Spleen (tissue), 11 donors: Measurements from ENCODE around the gene TDRD1. TPM values are rescaled to one million over a fixed set of nuclear protein-coding genes. Genes with fewer than 3 reads are reported as not detected.

ENCODE experiments used
- DNase-seq: peaks from one replicate; pipeline ENCODE4 v3.0.0-alpha.2; 2020
- H3K27ac ChIP-seq, 8 donors: fragments of 200-600 bp; sonication (generic) in 7 of 8; 1 replicate in 4 of 8; 2 replicates in 4 of 8; pipeline versions ENCODE4 v1.5.0 to v1.8.0; 2016 to 2021; ENCODE audit warnings: inconsistent platforms in 4 of 8, mild to moderate bottlenecking in 4 of 8, moderate library complexity in 1 of 8
- H3K27me3 ChIP-seq, 7 donors: fragments of 200-600 bp; sonication (generic) in 6 of 7; replicated peaks in 1 of 7; 1 replicate in 4 of 7; 2 replicates in 3 of 7; pipeline versions ENCODE4 v1.5.0 to v1.8.0; 2016 to 2021; ENCODE audit warnings: inconsistent platforms in 3 of 7, mild to moderate bottlenecking in 1 of 7
- H3K36me3 ChIP-seq, 6 donors: fragments of 200-600 bp; sonication (generic) in 5 of 6; 1 replicate in 4 of 6; 2 replicates in 2 of 6; pipeline versions ENCODE4 v1.5.0 to v1.8.0; 2016 to 2021; ENCODE audit warnings: inconsistent platforms in 2 of 6
- H3K4me1 ChIP-seq, 6 donors: fragments of 200-600 bp; sonication (generic) in 5 of 6; 1 replicate in 3 of 6; 2 replicates in 3 of 6; pipeline versions ENCODE4 v1.5.0 to v1.8.0; 2016 to 2021; ENCODE audit warnings: inconsistent platforms in 3 of 6
- H3K4me3 ChIP-seq, 8 donors: fragments of 200-600 bp; sonication (generic) in 7 of 8; 1 replicate in 4 of 8; 2 replicates in 4 of 8; pipeline versions ENCODE4 v1.5.0 to v1.8.0; 2016 to 2021; ENCODE audit warnings: inconsistent platforms in 4 of 8, mild to moderate bottlenecking in 4 of 8, moderate library complexity in 2 of 8
- H3K9me3 ChIP-seq, 8 donors: fragments of 200-600 bp; sonication (generic) in 7 of 8; 1 replicate in 4 of 8; 2 replicates in 4 of 8; pipeline versions ENCODE4 v1.5.0 to v1.8.0; 2016 to 2021; ENCODE audit warnings: inconsistent platforms in 4 of 8
- CTCF ChIP-seq, 11 experiments: fragments of 200-600 bp in 7 of 11; fragments of 450-650 bp in 4 of 11; sonication (generic) in 4 of 11; IDR thresholded peaks in 8 of 11; conservative IDR thresholded peaks in 3 of 11; 1 replicate in 7 of 11; 2 replicates in 4 of 11; pipeline versions ENCODE4 v1.4.0 to v1.8.0; 2016 to 2021; ENCODE audit warnings: antibody characterized with exemption in 11 of 11, inconsistent platforms in 4 of 11, mild to moderate bottlenecking in 1 of 11
- POLR2A ChIP-seq, 3 donors: fragments of 450-650 bp; IDR thresholded peaks; one replicate each; pipeline ENCODE4 v1.5.1; 2017; ENCODE audit warnings: antibody characterized with exemption in 3 of 3, mild to moderate bottlenecking in 1 of 3
- POLR2AphosphoS5 ChIP-seq, 3 donors: sonication (generic); formaldehyde crosslinking; IDR thresholded peaks; one replicate each; pipeline ENCODE4 v1.5.1; 2017; ENCODE audit warnings: antibody characterized with exemption in 3 of 3
- WGBS, 5 donors: extraction: QIAGEN DNeasy Blood & Tissue Kit in 3 of 5; methylation state at CpG; one replicate each; pipeline versions ENCODE4 v1.1.5 to v1.1.7; 2013 to 2018; 5-methylcytosine and 5-hydroxymethylcytosine counted together
- intact Hi-C: fragments of 100-400 bp; cut with DNase I; formaldehyde crosslinking; loops from one replicate; pipeline ENCODE4 v1.15.0; 2023; ENCODE audit warnings: low total_unique reads
- polyA plus RNA-seq, 3 donors: library from polyadenylated mRNA; stranded (reverse); fragments of 200-250 nt; gene quantifications; one replicate each; pipeline ENCODE4 v1.2.1, GENCODE V29; 2013
- total RNA-seq, 7 donors: library from RNA; depleted of rRNA in 3 of 7; stranded (reverse); fragments of >200 nt in 3 of 7; fragmentation: NEBNext Ultra II Directional in 4 of 7; extraction: Animal tissue kit (Norgen Biotek cat#: 25700) in 4 of 7; gene quantifications; one replicate each; pipeline versions ENCODE4 v1.1.0 to v1.2.1, GENCODE V29; 2016 to 2021
- donor health status: healthy with polysubstance abuse.
- donor health status: DM: no; HTN: no; CAD: no; lungs with moderate emphysema.
- donor health status: DM: no; HTN: no; CAD: no.
- donor health status: Bipolar disorder and iron deficiency.
- donor health status: healthy.
- donor health status: DM: no; HTN: no; CAD: no.
- donor health status: DM: yes; HTN: yes; CAD: no.

TDRD1 gene
- total and polyA plus RNA-seq, 10 donors: 0.02 to 3.9 (median 0.92) TPM

- Histone ChIP-seq H3K36me3 (peaks cover 0 to 5% (median 0%) of the 10 kb centered on the region in 6 donors), H3K4me1 (peaks cover 8 to 50% (median 29%) of the 10 kb centered on the region in 6 donors), H3K27me3 (no peaks in the 10 kb centered on the region), H3K27ac (peak within 1 kb of the TSS; percentile 89 to 97 (median 95)), H3K4me3 (peak within 1 kb of the TSS; percentile 64 to 89 (median 77)), H3K9me3 (peaks cover 0 to 5% (median 2%) of the 10 kb centered on the region in 8 donors)
- WGBS, 5 donors: 0% methylated on average over 35 to 49 of the region's 49 CpGs
- peak in 1 of 3 donors; percentile 58 for TF ChIP-seq POLR2A (IDR thresholded peaks at IDR 0.05)
- peak; percentile 87 to 94 (median 91) for TF ChIP-seq POLR2AphosphoS5 (IDR thresholded peaks at IDR 0.05)
- peak in 2 of 11 experiments; percentile 5 to 22 for TF ChIP-seq CTCF (IDR thresholded peaks at IDR 0.05 in 8 of 11, conservative IDR thresholded peaks at IDR 0.05 in 3 of 11)
- DNase-seq: peak; percentile 99
- intact Hi-C loops: no loop called here
Measured at GRCh38 chr10:114173921-114174694, 5.0 kb upstream of the TDRD1 start, which contains the start of gene CCDC186. TSS of gene CCDC186 (minus strand) at chr10:114174203. CDS start at chr10:114163268, 10,935 bp downstream.

- Histone ChIP-seq H3K9me3 (no peaks in the 10 kb centered on the region), H3K4me3 (peak overlapping the region; percentile 64 to 89 (median 77)), H3K27ac (peak overlapping the region; percentile 89 to 97 (median 95)), H3K36me3 (peaks cover 0 to 4% (median 0%) of the 10 kb centered on the region in 6 donors), H3K27me3 (no peaks in the 10 kb centered on the region), H3K4me1 (peaks cover 8 to 53% (median 29%) of the 10 kb centered on the region in 6 donors)
- DNase-seq: peak; percentile 88
- no peak for TF ChIP-seq POLR2A (IDR thresholded peaks at IDR 0.05)
- peak in 1 of 3 donors; percentile 59 for TF ChIP-seq POLR2AphosphoS5 (IDR thresholded peaks at IDR 0.05)
- WGBS, 5 donors: 1 to 5% (median 2%) methylated on average over 19 of the region's 19 CpGs
- intact Hi-C loops: no loop called here
Measured at GRCh38 chr10:114174695-114175188, 4.4 kb upstream of the TDRD1 start.

GRCh38 chr10:114175667-114176066, 3.5 kb upstream of the TDRD1 start:
- Histone ChIP-seq H3K27me3 (no peaks in the 10 kb centered on the region), H3K4me1 (peaks cover 8 to 53% (median 29%) of the 10 kb centered on the region in 6 donors), H3K36me3 (no peaks in the 10 kb centered on the region), H3K27ac (no peak overlapping the region), H3K4me3 (no peak overlapping the region), H3K9me3 (no peaks in the 10 kb centered on the region)
- DNase-seq: no peak
- 73 to 87% (median 82%) methylated on average over 1 of the region's 1 CpG for WGBS, 5 donors
- no peak for TF ChIP-seq POLR2AphosphoS5 (IDR thresholded peaks at IDR 0.05)
- TF ChIP-seq CTCF (IDR thresholded peaks at IDR 0.05 in 8 of 11, conservative IDR thresholded peaks at IDR 0.05 in 3 of 11): no peak
- TF ChIP-seq POLR2A (IDR thresholded peaks at IDR 0.05): no peak
- intact Hi-C loops: no loop called here

- no peaks in the 10 kb centered on the region for H3K36me3 ChIP-seq
- intact Hi-C loops: no loop called here
- TF ChIP-seq CTCF (IDR thresholded peaks at IDR 0.05 in 8 of 11, conservative IDR thresholded peaks at IDR 0.05 in 3 of 11) (no peak), POLR2AphosphoS5 (IDR thresholded peaks at IDR 0.05) (no peak), POLR2A (IDR thresholded peaks at IDR 0.05) (no peak)
- WGBS, 5 donors: 87 to 100% (median 95%) methylated on average over 1 of the region's 1 CpG
- no peak overlapping the region for H3K27ac ChIP-seq
- H3K27me3 ChIP-seq: no peaks in the 10 kb centered on the region
- DNase-seq: no peak
- peaks cover 8 to 44% (median 25%) of the 10 kb centered on the region in 6 donors for H3K4me1 ChIP-seq
- no peak overlapping the region for H3K4me3 ChIP-seq
- H3K9me3 ChIP-seq: no peaks in the 10 kb centered on the region
Measured at GRCh38 chr10:114176511-114176910, 2.6 kb upstream of the TDRD1 start.
